ENCODE measurements around the gene PANK4. TPM values are rescaled to one million over a fixed set of nuclear protein-coding genes. Genes with fewer than 3 reads are reported as not detected.
"Not testable (repeated sequence)": the region's sequence is repeated elsewhere in the genome, so short reads cannot be mapped to it uniquely, and the experiment has no call there.

The PANK4 gene
- polyA plus RNA-seq, 3 donors from 2014 or later: 9.1 to 23.3 (median 9.8) TPM

GRCh38 chr1:2554621-2555387 is 28.4 kb upstream of the PANK4 start:
- Mint-ChIP-seq H3K4me1 (peaks cover 32 to 41% of the 10 kb centered on the region in 2 donors), H3K4me3 (peak overlapping the region; percentile 47 to 99 (median 98)), H3K9me3 (no peaks in the 10 kb centered on the region), H3K27ac (peak overlapping the region; percentile 93 to 100 (median 96)), H3K27me3 (ENCODE audit: low read depth in 3 of 3) (peaks cover 6 to 16% (median 9%) of the 10 kb centered on the region in 3 donors), H3K36me3 (no peaks in the 10 kb centered on the region)
- peak; percentile 36 to 45 (median 41) for DNase-seq

GRCh38 chr1:2553871-2554620 is 27.6 kb upstream of the PANK4 start:
- Mint-ChIP-seq H3K4me3 (peak overlapping the region in 2 of 5 donors; percentile 53 to 93), H3K27me3 (ENCODE audit: low read depth in 3 of 3) (peaks cover 6 to 19% (median 9%) of the 10 kb centered on the region in 3 donors), H3K9me3 (no peaks in the 10 kb centered on the region), H3K4me1 (peaks cover 33 to 44% of the 10 kb centered on the region in 2 donors), H3K27ac (peak overlapping the region; percentile 82 to 100 (median 96)), H3K36me3 (no peaks in the 10 kb centered on the region)
- no peak for DNase-seq

- DNase-seq, H3K36me3 Mint-ChIP-seq, H3K27ac Mint-ChIP-seq, H3K4me3 Mint-ChIP-seq, H3K9me3 Mint-ChIP-seq: not testable (repeated sequence)
- Mint-ChIP-seq H3K27me3 (ENCODE audit: low read depth in 3 of 3) (peaks cover 11 to 25% (median 11%) of the 10 kb centered on the region in 3 donors), H3K4me1 (peaks cover 37 to 45% of the 10 kb centered on the region in 2 donors)
Measured at GRCh38 chr1:2553076-2553475, 26.7 kb upstream of the PANK4 start.

- Mint-ChIP-seq H3K27me3 (ENCODE audit: low read depth in 3 of 3) (peaks cover 11 to 31% (median 16%) of the 10 kb centered on the region in 3 donors), H3K9me3 (no peaks in the 10 kb centered on the region), H3K27ac (no peak overlapping the region), H3K4me1 (peaks cover 29 to 44% of the 10 kb centered on the region in 2 donors), H3K36me3 (no peaks in the 10 kb centered on the region), H3K4me3 (no peak overlapping the region)
- DNase-seq: no peak
Measured at GRCh38 chr1:2552189-2552588, 25.8 kb upstream of the PANK4 start.

- H3K36me3 Mint-ChIP-seq, DNase-seq, H3K9me3 Mint-ChIP-seq, H3K4me3 Mint-ChIP-seq: not testable (repeated sequence)
- peaks cover 27 to 43% of the 10 kb centered on the region in 2 donors for H3K4me1 Mint-ChIP-seq
- H3K27me3 Mint-ChIP-seq (ENCODE audit: low read depth in 3 of 3): peaks cover 9 to 34% (median 18%) of the 10 kb centered on the region in 3 donors
- peak overlapping the region in 1 of 6 donors; percentile 64 for H3K27ac Mint-ChIP-seq
Measured at GRCh38 chr1:2551544-2551943, 25.1 kb upstream of the PANK4 start.

GRCh38 chr1:2550309-2550861 is 24.0 kb upstream of the PANK4 start:
- not testable (repeated sequence) for H3K9me3 Mint-ChIP-seq, H3K4me3 Mint-ChIP-seq, DNase-seq, H3K36me3 Mint-ChIP-seq
- H3K27ac Mint-ChIP-seq: peak overlapping the region in 4 of 6 donors; percentile 53 to 87 (median 69)
- H3K27me3 Mint-ChIP-seq (ENCODE audit: low read depth in 3 of 3): peaks cover 4 to 26% (median 14%) of the 10 kb centered on the region in 3 donors
- peaks cover 17 to 34% of the 10 kb centered on the region in 2 donors for H3K4me1 Mint-ChIP-seq

GRCh38 chr1:2549367-2550029 is 23.1 kb upstream of the PANK4 start:
- H3K4me1 Mint-ChIP-seq: peaks cover 11 to 27% of the 10 kb centered on the region in 2 donors
- peak overlapping the region; percentile 96 to 99 (median 98) for H3K27ac Mint-ChIP-seq
- DNase-seq, H3K36me3 Mint-ChIP-seq, H3K9me3 Mint-ChIP-seq: not testable (repeated sequence)
- peak overlapping the region; percentile 46 to 94 (median 91) for H3K4me3 Mint-ChIP-seq
- peaks cover 4 to 26% (median 14%) of the 10 kb centered on the region in 3 donors for H3K27me3 Mint-ChIP-seq (ENCODE audit: low read depth in 3 of 3)

- H3K4me3 Mint-ChIP-seq: peak overlapping the region; percentile 85 to 97 (median 91)
- peaks cover 4 to 26% (median 14%) of the 10 kb centered on the region in 3 donors for H3K27me3 Mint-ChIP-seq (ENCODE audit: low read depth in 3 of 3)
- H3K36me3 Mint-ChIP-seq: no peaks in the 10 kb centered on the region
- peak overlapping the region; percentile 96 to 99 (median 98) for H3K27ac Mint-ChIP-seq
- H3K9me3 Mint-ChIP-seq: no peaks in the 10 kb centered on the region
- DNase-seq: peak; percentile 80 to 82 (median 82)
- H3K4me1 Mint-ChIP-seq: peaks cover 8 to 24% of the 10 kb centered on the region in 2 donors
Measured at GRCh38 chr1:2548068-2548589, 21.7 kb upstream of the PANK4 start.

GRCh38 chr1:2547210-2548067 is 21.0 kb upstream of the PANK4 start:
- Mint-ChIP-seq H3K27ac (peak overlapping the region; percentile 96 to 99 (median 98)), H3K36me3 (no peaks in the 10 kb centered on the region), H3K27me3 (ENCODE audit: low read depth in 3 of 3) (peaks cover 4 to 26% (median 14%) of the 10 kb centered on the region in 3 donors), H3K4me1 (peaks cover 8 to 24% of the 10 kb centered on the region in 2 donors), H3K9me3 (no peaks in the 10 kb centered on the region), H3K4me3 (peak overlapping the region; percentile 85 to 97 (median 91))
- DNase-seq: peak; percentile 49 to 59 (median 55)

GRCh38 chr1:2546515-2547209 is 20.3 kb upstream of the PANK4 start:
- peak overlapping the region; percentile 96 to 99 (median 98) for H3K27ac Mint-ChIP-seq
- H3K4me1 Mint-ChIP-seq: peaks cover 8 to 28% of the 10 kb centered on the region in 2 donors
- peaks cover 6 to 26% (median 14%) of the 10 kb centered on the region in 3 donors for H3K27me3 Mint-ChIP-seq (ENCODE audit: low read depth in 3 of 3)
- peak; percentile 79 to 88 (median 85) for DNase-seq
- H3K4me3 Mint-ChIP-seq: peak overlapping the region; percentile 85 to 97 (median 91)
- H3K36me3 Mint-ChIP-seq: no peaks in the 10 kb centered on the region
- no peaks in the 10 kb centered on the region for H3K9me3 Mint-ChIP-seq

- H3K9me3 Mint-ChIP-seq: no peaks in the 10 kb centered on the region
- H3K27ac Mint-ChIP-seq: peak overlapping the region; percentile 24 to 99 (median 98)
- H3K4me1 Mint-ChIP-seq: peaks cover 15 to 32% of the 10 kb centered on the region in 2 donors
- no peaks in the 10 kb centered on the region for H3K36me3 Mint-ChIP-seq
- peak; percentile 88 to 92 (median 92) for DNase-seq
- peak overlapping the region; percentile 85 to 97 (median 91) for H3K4me3 Mint-ChIP-seq
- H3K27me3 Mint-ChIP-seq (ENCODE audit: low read depth in 3 of 3): peaks cover 6 to 24% (median 14%) of the 10 kb centered on the region in 3 donors
Measured at GRCh38 chr1:2545754-2546514, 19.5 kb upstream of the PANK4 start.
